ENCODE measurements around the gene ITPA.
"Not testable (repeated sequence)": the region's sequence is repeated elsewhere in the genome, so short reads cannot be mapped to it uniquely, and the experiment has no call there.

The ITPA gene

GRCh38 chr20:3199206-3199605 lies 10.1 kb upstream of the ITPA start:
- no peak for DNase-seq (ENCODE audit: low read depth in 3 of 3, low spot score in 1 of 3)

- DNase-seq (ENCODE audit: low read depth in 3 of 3, low spot score in 1 of 3), result no peak
Measured at GRCh38 chr20:3199976-3200755, 9.1 kb upstream of the ITPA start.

DNA sequence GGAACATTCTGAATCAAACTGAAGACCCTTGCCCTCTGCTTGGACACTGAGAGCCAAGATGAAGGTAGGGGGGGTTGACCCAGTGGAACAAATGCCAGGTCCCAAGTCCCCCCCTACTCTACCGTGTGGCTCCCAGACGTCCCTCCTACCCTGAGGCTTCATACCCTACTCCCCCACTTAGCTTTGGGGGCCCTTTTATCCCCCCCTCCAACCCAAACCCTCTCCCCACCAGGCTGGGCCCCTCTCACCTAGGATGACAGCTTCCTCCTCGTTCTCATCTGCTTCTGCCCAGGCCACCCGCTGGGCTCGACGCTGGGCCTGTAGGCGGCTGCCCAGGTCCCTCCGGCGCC lies 6.4 kb upstream of the ITPA start:
- DNase-seq (ENCODE audit: low read depth in 3 of 3, low spot score in 1 of 3), result no peak

- DNase-seq (ENCODE audit: low read depth in 3 of 3, low spot score in 1 of 3), result no peak
Measured at GRCh38 chr20:3203315-3204123, 5.8 kb upstream of the ITPA start.

DNA sequence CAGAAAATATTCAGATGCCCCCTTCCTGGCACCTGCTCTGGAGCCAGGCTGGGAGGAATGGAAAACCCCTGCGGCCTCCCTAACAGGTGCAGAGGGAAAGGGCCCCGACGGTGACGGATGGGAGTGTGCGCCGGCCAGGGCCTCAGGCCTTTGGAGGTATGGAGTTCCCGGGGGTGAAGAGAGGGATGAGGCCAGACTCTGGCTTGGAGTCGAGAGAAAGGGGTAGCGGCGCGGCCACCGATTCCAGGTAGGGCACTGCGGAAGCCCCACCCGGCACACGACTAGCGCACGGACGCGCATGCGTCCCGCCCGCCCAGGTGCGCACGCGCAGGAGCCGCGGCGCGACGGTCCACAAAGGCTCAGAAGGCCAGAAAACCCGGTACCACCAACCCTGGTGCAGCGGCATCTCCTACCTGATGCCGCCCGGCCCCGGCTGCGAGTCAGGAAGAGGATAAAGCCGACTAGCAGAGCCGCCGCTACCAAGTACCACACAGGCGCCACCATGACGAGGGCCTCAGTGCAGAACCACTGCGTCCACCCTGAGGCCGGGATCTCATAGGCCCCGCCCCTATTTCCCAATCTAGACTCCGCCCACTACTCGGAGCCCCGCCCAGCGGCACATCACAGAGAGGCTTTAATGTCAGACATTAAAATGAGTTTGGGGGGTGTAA lies 5.0 kb upstream of the ITPA start, which contains the start of gene DDRGK1:
Gene DDRGK1, minus strand, starts transcription at position 559 of the 671 bp plus-strand sequence. Its CDS starts 55 bp downstream, at position 504.
- DNase-seq (ENCODE audit: low read depth in 3 of 3, low spot score in 1 of 3), result peak; percentile 75 to 92 (median 81)

DNA sequence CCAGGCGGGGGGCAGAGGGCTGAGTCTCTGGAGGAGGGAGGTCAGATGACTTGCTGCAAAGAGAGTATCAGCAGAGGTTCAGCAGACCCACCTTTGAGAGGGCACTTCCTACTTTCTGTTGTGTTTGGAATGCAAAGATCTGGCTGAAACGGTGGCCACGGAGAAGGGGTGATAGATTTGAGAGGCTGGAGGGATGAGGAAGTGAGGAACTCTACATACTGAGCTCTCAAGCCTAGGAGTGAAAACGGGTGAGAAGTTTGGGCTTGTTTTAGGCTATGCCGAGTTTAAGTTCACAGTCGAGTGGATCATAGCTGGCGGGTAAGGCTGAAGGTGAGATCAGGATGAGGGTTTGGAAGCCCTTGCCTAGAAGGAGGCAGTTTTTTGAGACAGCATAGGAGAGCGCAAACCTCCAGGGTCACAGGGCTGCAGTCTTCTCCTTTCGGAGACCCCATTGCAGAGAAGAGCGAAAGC lies 477 bp upstream of the ITPA start:
- DNase-seq (ENCODE audit: low read depth in 3 of 3, low spot score in 1 of 3), result no peak

DNA sequence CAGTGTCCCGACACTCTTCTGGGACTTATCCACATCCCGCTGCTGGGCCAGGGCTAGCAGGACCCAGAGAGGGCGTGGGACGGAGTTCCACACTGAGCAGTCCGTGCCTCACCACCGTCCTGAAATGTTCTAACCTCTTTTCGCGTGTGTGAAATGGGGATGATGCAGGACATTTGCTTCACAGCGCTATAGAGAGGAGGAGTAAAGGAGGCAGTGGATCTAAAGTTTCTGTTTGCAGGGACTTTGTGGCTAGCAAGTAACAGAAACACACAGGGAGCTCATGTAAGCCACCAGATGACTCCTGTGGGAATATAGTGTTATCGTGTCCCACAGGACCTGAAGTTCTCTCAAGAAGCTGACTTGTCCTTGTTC lies 634 bp downstream of the ITPA start:
- no peak for DNase-seq (ENCODE audit: low read depth in 3 of 3, low spot score in 1 of 3)

- no peak for DNase-seq (ENCODE audit: low read depth in 3 of 3, low spot score in 1 of 3)
Measured at GRCh38 chr20:3210346-3210745, 1.0 kb downstream of the ITPA start.

- no peak for DNase-seq (ENCODE audit: low read depth in 3 of 3, low spot score in 1 of 3)
Measured at GRCh38 chr20:3213226-3213625, 3.9 kb downstream of the ITPA start.

DNA sequence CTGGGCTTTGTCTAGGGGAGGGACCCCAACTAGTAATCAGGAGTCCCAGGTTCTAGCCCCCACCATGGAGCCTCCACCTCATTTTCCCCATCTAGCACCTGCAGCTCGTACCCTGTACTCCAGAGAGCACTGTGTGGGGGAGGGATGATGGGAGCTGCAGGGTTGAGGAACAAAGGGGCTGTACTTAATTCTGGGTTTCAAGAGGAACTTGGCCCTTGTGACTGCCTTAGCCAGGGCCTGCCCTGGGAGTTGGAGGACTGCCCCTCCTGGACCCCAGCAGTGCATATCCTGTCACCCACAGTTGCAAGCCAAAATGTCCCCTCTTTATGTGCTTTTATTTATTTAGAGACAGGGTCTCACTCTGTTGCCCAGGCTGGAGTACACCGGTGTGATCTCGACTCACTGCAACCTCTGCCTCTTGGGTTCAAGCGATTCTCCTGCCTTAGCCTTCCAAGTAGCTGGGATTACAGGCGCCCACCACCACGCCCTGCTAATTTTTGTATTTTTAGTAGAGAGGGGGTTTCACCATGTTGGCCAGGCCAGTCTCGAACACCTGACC lies 6.1 kb downstream of the ITPA start:
- not testable (repeated sequence) for DNase-seq (ENCODE audit: low read depth in 3 of 3, low spot score in 1 of 3)

GRCh38 chr20:3218307-3218988 lies 9.2 kb downstream of the ITPA start:
- DNase-seq (ENCODE audit: low read depth in 3 of 3, low spot score in 1 of 3), result peak; percentile 37 to 73 (median 55)

GRCh38 chr20:3221398-3222226 lies 12.3 kb downstream of the ITPA start:
- no peak for DNase-seq (ENCODE audit: low read depth in 3 of 3, low spot score in 1 of 3)

DNA sequence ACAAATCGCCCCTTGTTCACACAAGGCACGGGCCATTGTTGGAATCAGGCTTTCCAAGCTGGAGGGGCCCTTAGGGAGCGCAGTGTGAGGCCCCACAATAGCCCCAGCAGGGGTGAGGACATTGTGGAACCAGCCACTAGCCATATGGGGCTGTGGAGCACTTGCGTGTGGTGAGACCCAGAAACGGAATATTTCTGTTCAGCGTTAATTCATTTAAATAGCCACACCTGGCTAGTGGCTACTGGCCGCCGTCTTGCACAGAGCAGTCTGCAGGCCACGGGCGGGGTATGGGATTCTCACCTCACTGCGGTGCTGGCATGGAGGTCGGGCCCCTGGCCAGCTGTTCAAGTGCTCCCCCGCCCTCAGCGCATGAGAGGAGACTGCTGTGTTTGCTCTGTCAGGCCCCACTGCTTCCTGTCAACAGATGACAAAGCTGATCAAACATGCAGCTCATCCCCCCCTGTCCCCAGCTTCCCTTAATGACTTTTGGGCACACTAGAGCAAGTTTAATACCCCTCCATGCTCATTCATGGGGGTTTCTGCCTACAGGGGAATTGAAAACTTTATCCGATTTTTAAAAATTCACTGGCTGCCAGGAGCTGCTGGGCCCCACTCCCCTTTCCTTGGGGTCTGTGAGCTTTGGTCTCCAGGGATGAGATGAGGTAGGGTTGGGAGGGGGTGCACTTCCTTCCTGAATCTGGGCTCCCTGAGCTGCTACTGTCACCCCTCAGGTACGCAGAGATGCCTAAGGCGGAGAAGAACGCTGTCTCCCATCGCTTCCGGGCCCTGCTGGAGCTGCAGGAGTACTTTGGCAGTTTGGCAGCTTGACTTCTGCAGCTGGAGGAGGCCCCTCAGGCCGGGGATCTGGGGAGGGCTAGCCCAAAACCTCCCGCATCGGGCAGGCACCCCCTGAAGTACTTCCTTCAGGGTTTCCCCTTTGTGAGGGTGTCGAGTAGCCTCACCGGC lies 13.6 kb downstream of the ITPA start:
- DNase-seq (ENCODE audit: low read depth in 3 of 3, low spot score in 1 of 3), result no peak

GRCh38 chr20:3223651-3223993 lies 14.3 kb downstream of the ITPA start:
- no peak for DNase-seq (ENCODE audit: low read depth in 3 of 3, low spot score in 1 of 3)

GRCh38 chr20:3223994-3224680 lies 14.8 kb downstream of the ITPA start:
- DNase-seq (ENCODE audit: low read depth in 3 of 3, low spot score in 1 of 3), result no peak

DNA sequence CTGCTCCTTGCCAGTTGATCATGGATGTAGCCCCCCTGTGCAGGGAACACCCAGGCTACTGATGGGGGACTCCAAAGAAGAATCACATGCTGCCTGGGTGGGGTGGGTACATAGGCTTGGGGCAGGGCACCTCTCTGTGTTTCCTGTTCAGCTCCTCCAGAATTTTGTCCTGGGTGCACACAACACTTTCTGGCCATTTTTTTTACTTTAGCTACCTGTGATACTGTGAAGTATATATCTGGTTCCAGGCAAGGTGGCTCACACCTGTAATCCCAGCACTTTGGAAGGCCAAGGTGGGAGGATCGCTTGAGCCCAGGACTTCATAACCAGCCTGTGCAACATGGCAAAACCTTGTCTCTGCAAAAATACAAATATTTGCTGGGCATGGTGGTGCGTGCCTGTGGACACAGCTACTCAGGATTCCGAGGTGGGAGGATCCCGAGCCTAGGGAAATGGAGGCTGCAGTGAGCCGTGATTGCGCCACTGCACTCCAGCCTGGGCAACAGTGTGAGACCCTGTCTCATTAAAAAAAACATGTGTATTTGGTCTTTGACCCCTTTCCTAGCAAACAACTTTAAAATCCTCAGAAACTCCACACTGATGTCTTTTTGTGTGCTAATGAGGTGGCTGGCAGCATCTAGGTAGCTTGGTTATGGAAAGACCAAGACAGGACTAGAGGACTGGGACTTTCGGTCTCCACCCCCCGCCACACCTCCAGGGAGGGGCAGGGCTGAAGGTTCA lies 15.6 kb downstream of the ITPA start:
- DNase-seq (ENCODE audit: low read depth in 3 of 3, low spot score in 1 of 3), result no peak

- DNase-seq (ENCODE audit: low read depth in 3 of 3, low spot score in 1 of 3), result no peak
Measured at GRCh38 chr20:3226093-3226492, 16.8 kb downstream of the ITPA start.

- no peak for DNase-seq (ENCODE audit: low read depth in 3 of 3, low spot score in 1 of 3)
Measured at GRCh38 chr20:3226864-3227263, 17.6 kb downstream of the ITPA start.
